Stimulated activated CD8-positive, alpha-beta memory T cell treated with anti-CD3 and anti-CD28 coated beads, Interleukin-2, amount 100 ng/mL, for 48 hours (primary cell): ENCODE data around the gene CPB2.

Source experiments
- DNase-seq, 2 donors: peaks; one replicate each; pipeline ENCODE4 v3.0.0-alpha.2; 2020; ENCODE audit warnings: low read depth in 2 of 2

CPB2 gene

GRCh38 chr13:46104868-46105267, at the start of gene CPB2:
Gene CPB2, minus strand, starts transcription at chr13:46105033. Its CDS starts 24 bp downstream, at chr13:46105009.
- no peak for DNase-seq

GRCh38 chr13:46154136-46154801, 49.4 kb upstream of the CPB2 start:
- no peak for DNase-seq

- no peak for DNase-seq
Measured at GRCh38 chr13:46152627-46153328, 47.9 kb upstream of the CPB2 start.

- DNase-seq, result no peak
Measured at GRCh38 chr13:46150134-46150693, 45.4 kb upstream of the CPB2 start.

- DNase-seq, result no peak
Measured at GRCh38 chr13:46149272-46150133, 44.7 kb upstream of the CPB2 start.

GRCh38 chr13:46146898-46147297, 42.1 kb upstream of the CPB2 start:
- DNase-seq, result no peak

- DNase-seq, result no peak
Measured at GRCh38 chr13:46145950-46146349, 41.1 kb upstream of the CPB2 start.

GRCh38 chr13:46145135-46145534, 40.3 kb upstream of the CPB2 start:
- no peak for DNase-seq

- DNase-seq, result no peak
Measured at GRCh38 chr13:46143184-46143701, 38.4 kb upstream of the CPB2 start.

GRCh38 chr13:46142776-46143175, 37.9 kb upstream of the CPB2 start:
- DNase-seq, result no peak

GRCh38 chr13:46140044-46140443, 35.2 kb upstream of the CPB2 start:
- no peak for DNase-seq

- DNase-seq, result no peak
Measured at GRCh38 chr13:46137627-46138317, 32.9 kb upstream of the CPB2 start.

- DNase-seq, result no peak
Measured at GRCh38 chr13:46136688-46137087, 31.9 kb upstream of the CPB2 start.

GRCh38 chr13:46134961-46135522, 30.2 kb upstream of the CPB2 start:
- DNase-seq, result no peak

- DNase-seq, result no peak
Measured at GRCh38 chr13:46134494-46134893, 29.7 kb upstream of the CPB2 start.

- DNase-seq, result no peak
Measured at GRCh38 chr13:46132109-46132508, 27.3 kb upstream of the CPB2 start.

- no peak for DNase-seq
Measured at GRCh38 chr13:46131705-46132104, 26.9 kb upstream of the CPB2 start.

- DNase-seq, result no peak
Measured at GRCh38 chr13:46129955-46130618, 25.3 kb upstream of the CPB2 start.

GRCh38 chr13:46129124-46129523, 24.3 kb upstream of the CPB2 start:
- no peak for DNase-seq

- DNase-seq, result no peak
Measured at GRCh38 chr13:46127358-46128023, 22.7 kb upstream of the CPB2 start.
